ENCODE data around the gene KLLN. TPM values are rescaled to one million over a fixed set of nuclear protein-coding genes. Genes with fewer than 3 reads are reported as not detected.
A peak's percentile ranks its signal among the peaks of the same experiment; 100 is the strongest.
"Not testable (repeated sequence)": the region's sequence is repeated elsewhere in the genome, so short reads cannot be mapped to it uniquely, and the experiment has no call there.

The KLLN gene
- total and polyA plus RNA-seq, 2 donors, result 0.90 to 1.0 TPM

DNA sequence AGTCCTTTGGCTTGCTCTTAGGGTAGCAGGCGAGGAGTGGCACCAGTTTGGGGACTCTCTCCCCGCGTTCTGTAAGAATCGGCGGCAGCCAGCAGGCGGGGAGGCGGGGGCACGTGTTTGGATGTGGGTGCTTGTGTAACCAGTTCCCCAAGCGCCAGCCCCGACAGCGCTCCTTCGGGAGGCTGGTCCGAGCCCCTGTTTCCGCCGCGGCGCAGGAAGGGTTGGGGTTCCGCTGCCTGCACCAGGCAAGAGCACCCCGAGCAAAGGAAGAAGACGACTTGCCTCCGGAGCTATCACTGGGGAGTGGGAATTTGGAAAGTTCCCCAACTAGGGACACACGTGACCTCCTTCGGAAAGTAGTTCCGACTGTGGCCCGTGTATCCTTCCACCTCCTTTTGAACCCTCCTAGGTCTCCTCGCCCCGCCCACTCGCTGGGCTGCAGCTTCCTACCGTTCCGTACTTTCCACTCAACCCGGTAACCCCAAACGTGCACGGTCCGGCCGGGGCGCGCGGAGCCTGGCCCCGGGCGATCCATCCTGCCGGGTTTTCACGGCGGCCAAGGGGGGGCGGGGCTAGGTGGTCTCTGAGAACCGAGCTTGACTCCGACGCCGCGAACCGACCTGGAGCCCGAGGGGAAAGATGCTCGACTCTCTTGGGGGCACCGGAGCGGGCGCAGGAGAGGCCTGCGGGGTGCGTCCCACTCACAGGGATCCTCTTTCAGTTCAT, 1.2 kb downstream of the KLLN start:
- H3K9me3 ChIP-seq (ENCODE audit: control insufficient read depth in 2 of 2, insufficient read depth in 1 of 2, low read length in 1 of 2), result no peaks in the 10 kb centered on the region
- H3K4me3 ChIP-seq (ENCODE audit: low read length in 2 of 2), result peak overlapping the region; percentile 76 to 83
- peak overlapping the region; percentile 97 to 98 for H3K27ac ChIP-seq (ENCODE audit: low read depth in 1 of 2, low read length in 1 of 2)
- peak; percentile 95 to 99 (median 98) for DNase-seq (ENCODE audit: low read depth in 6 of 9, low spot score in 9 of 9)
- under 1% methylated on average over 57 of the region's 57 CpGs for WGBS
- no peaks in the 10 kb centered on the region for H3K36me3 ChIP-seq (ENCODE audit: control insufficient read depth in 2 of 2, insufficient read depth in 2 of 2, low read length in 1 of 2)
- peaks cover 7 to 18% of the 10 kb centered on the region in 2 donors for H3K4me1 ChIP-seq (ENCODE audit: control insufficient read depth in 2 of 2, insufficient read depth in 2 of 2, low read length in 2 of 2)
- no peaks in the 10 kb centered on the region for H3K27me3 ChIP-seq (ENCODE audit: control insufficient read depth in 2 of 2, insufficient read depth in 1 of 2, low read length in 1 of 2)

DNA sequence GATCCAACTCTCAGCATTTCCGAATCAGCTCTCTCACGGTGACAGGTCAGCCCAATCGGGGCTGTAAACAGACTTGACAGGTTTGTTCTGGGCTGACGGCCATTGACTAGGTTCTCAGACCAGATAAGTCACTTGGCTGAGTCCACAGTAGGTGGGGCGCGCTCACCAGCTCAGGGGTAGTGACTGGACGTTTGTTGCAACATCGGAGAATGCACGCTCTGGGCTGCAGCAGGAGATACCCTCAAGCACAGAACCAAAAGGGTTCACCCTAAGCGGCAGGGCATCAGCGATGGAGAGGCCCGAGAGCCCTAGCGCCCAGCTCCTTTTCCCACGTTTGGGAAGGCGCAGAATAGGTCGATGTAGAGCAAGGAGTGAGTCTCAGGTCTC, 1.8 kb downstream of the KLLN start:
- Histone ChIP-seq H3K9me3 (ENCODE audit: control insufficient read depth in 2 of 2, insufficient read depth in 1 of 2, low read length in 1 of 2) (no peaks in the 10 kb centered on the region), H3K27ac (ENCODE audit: low read depth in 1 of 2, low read length in 1 of 2) (peak overlapping the region; percentile 97 to 98), H3K4me3 (ENCODE audit: low read length in 2 of 2) (peak overlapping the region; percentile 76 to 83), H3K36me3 (ENCODE audit: control insufficient read depth in 2 of 2, insufficient read depth in 2 of 2, low read length in 1 of 2) (no peaks in the 10 kb centered on the region), H3K4me1 (ENCODE audit: control insufficient read depth in 2 of 2, insufficient read depth in 2 of 2, low read length in 2 of 2) (peaks cover 7 to 18% of the 10 kb centered on the region in 2 donors), H3K27me3 (ENCODE audit: control insufficient read depth in 2 of 2, insufficient read depth in 1 of 2, low read length in 1 of 2) (no peaks in the 10 kb centered on the region)
- 3% methylated on average over 16 of the region's 16 CpGs for WGBS
- DNase-seq (ENCODE audit: low read depth in 6 of 9, low spot score in 9 of 9), result peak in 4 of 9 donors; percentile 30 to 49 (median 40)

DNA sequence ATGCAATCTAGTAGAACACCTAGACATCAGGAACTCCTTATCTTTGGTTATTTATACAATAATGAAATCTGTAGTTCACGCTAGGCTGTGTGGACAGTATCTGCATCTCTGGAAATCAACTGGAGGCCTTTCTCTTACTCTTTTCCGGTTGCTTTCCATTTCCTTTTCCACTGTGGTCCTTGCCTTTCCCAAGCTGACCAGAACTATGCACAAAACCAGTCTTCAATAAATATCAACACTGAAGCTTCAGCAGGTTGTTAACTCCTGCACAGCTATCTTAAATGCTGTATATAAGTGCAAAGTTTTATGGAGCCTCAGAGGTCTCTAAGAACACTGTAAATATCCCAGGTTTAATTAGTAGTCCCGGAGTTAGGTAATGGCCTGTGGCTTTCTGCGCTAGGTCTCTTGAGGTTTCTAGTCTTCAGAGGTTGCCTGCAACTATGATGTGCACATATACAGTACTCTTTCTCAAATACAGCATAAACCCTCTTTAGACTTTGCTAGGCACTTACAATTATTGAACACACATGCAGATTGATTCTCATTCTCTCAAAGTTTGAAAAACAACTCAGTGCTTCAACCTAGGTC, 2.4 kb downstream of the KLLN start:
- no peaks in the 10 kb centered on the region for H3K36me3 ChIP-seq (ENCODE audit: control insufficient read depth in 2 of 2, insufficient read depth in 2 of 2, low read length in 1 of 2)
- H3K4me3 ChIP-seq (ENCODE audit: low read length in 2 of 2), result peak overlapping the region; percentile 76 to 83
- no peaks in the 10 kb centered on the region for H3K27me3 ChIP-seq (ENCODE audit: control insufficient read depth in 2 of 2, insufficient read depth in 1 of 2, low read length in 1 of 2)

DNA sequence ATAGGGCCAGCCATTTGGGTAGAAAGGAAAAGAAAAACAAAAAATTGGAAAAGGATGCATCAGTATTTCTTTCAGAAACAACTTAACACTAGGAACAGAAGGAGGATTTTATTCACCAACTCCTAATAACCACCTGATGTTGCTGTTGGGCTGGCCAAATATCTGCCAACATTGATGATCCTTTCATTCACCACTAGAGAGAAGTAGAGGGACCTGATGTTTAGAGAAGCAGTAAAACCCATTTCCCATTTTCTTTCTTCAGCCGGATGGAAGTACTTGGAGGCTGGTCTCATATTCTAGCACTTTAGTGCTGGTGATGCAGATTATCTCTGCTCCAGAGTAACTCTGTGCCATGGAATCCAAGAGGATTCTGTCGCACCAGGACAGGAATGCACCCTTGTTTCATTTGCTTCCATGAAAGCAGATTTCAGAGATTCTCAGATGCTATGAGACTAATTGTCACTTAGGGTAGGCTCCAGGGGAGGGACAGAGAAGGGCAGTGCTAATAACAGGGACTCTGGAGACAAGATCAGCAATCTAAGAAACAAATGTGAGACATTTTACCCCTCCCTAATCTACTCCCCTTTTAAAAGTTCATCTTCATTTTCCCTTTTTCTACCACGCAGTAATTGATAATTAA, 3.1 kb downstream of the KLLN start:
- no peak overlapping the region for H3K27ac ChIP-seq (ENCODE audit: low read depth in 1 of 2, low read length in 1 of 2)
- H3K4me1 ChIP-seq (ENCODE audit: control insufficient read depth in 2 of 2, insufficient read depth in 2 of 2, low read length in 2 of 2), result peaks cover 7 to 18% of the 10 kb centered on the region in 2 donors
- no peaks in the 10 kb centered on the region for H3K27me3 ChIP-seq (ENCODE audit: control insufficient read depth in 2 of 2, insufficient read depth in 1 of 2, low read length in 1 of 2)
- no peaks in the 10 kb centered on the region for H3K9me3 ChIP-seq (ENCODE audit: control insufficient read depth in 2 of 2, insufficient read depth in 1 of 2, low read length in 1 of 2)
- peak in 5 of 9 donors; percentile 35 to 76 (median 39) for DNase-seq (ENCODE audit: low read depth in 6 of 9, low spot score in 9 of 9)
- no peaks in the 10 kb centered on the region for H3K36me3 ChIP-seq (ENCODE audit: control insufficient read depth in 2 of 2, insufficient read depth in 2 of 2, low read length in 1 of 2)
- 53% methylated on average over 3 of the region's 3 CpGs for WGBS
- H3K4me3 ChIP-seq (ENCODE audit: low read length in 2 of 2), result no peak overlapping the region

More for the DNA sequence above, 2.4 kb downstream of the KLLN start:
- peak overlapping the region in 1 of 2 donors; percentile 97 for H3K27ac ChIP-seq (ENCODE audit: low read depth in 1 of 2, low read length in 1 of 2)
- no peaks in the 10 kb centered on the region for H3K9me3 ChIP-seq (ENCODE audit: control insufficient read depth in 2 of 2, insufficient read depth in 1 of 2, low read length in 1 of 2)
- peaks cover 7 to 18% of the 10 kb centered on the region in 2 donors for H3K4me1 ChIP-seq (ENCODE audit: control insufficient read depth in 2 of 2, insufficient read depth in 2 of 2, low read length in 2 of 2)
- 66% methylated on average over 4 of the region's 4 CpGs for WGBS
- peak in 2 of 9 donors; percentile 8 to 9 for DNase-seq (ENCODE audit: low read depth in 6 of 9, low spot score in 9 of 9)

DNA sequence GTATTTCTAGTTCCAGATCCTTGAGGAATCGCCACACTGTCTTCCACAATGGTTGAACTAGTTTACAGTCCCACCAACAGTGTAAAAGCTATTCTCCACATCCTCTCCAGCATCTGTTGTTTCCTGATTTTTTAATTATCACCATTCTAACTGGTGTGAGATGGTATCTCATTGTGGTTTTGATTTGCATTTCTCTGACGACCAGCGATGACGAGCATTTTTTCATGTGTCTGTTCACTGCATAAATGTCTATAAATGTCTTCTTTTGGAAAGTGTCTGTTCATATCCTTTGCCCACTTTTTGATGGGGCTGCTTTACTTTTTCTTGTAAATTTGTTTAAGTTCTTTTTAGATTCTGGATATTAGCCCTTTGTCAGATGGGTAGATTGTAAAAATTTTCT, 7.7 kb downstream of the KLLN start:
- H3K4me3 ChIP-seq (ENCODE audit: low read length in 2 of 2); H3K27me3 ChIP-seq (ENCODE audit: control insufficient read depth in 2 of 2, insufficient read depth in 1 of 2, low read length in 1 of 2); H3K9me3 ChIP-seq (ENCODE audit: control insufficient read depth in 2 of 2, insufficient read depth in 1 of 2, low read length in 1 of 2); DNase-seq (ENCODE audit: low read depth in 6 of 9, low spot score in 9 of 9); H3K36me3 ChIP-seq (ENCODE audit: control insufficient read depth in 2 of 2, insufficient read depth in 2 of 2, low read length in 1 of 2); H3K27ac ChIP-seq (ENCODE audit: low read depth in 1 of 2, low read length in 1 of 2): not testable (repeated sequence)
- 40% methylated on average over 4 of the region's 4 CpGs for WGBS
- H3K4me1 ChIP-seq (ENCODE audit: control insufficient read depth in 2 of 2, insufficient read depth in 2 of 2, low read length in 2 of 2), result peaks cover under 1 to 13% of the 10 kb centered on the region in 2 donors

DNA sequence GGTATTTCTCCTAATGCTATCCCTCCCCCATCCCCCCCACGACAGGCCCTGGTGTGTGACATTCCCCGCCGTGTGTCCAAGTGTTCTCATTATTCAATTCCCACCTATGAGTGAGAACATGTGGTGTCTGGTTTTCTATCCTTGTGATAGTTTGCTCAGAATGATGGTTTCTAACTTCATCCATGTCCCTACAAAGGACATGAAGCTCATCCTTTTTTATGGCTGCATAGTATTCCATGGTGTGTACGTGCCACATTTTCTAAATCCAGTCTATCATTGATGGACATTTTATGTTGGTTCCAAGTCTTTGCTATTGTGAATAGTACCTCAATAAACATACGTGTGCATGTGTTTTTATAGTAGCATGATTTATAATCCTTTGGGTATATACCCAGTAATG, 8.1 kb downstream of the KLLN start:
- DNase-seq (ENCODE audit: low read depth in 6 of 9, low spot score in 9 of 9); H3K36me3 ChIP-seq (ENCODE audit: control insufficient read depth in 2 of 2, insufficient read depth in 2 of 2, low read length in 1 of 2); H3K27ac ChIP-seq (ENCODE audit: low read depth in 1 of 2, low read length in 1 of 2); H3K4me3 ChIP-seq (ENCODE audit: low read length in 2 of 2); H3K9me3 ChIP-seq (ENCODE audit: control insufficient read depth in 2 of 2, insufficient read depth in 1 of 2, low read length in 1 of 2); H3K27me3 ChIP-seq (ENCODE audit: control insufficient read depth in 2 of 2, insufficient read depth in 1 of 2, low read length in 1 of 2): not testable (repeated sequence)
- 97% methylated on average over 5 of the region's 5 CpGs for WGBS
- peaks cover 0 to 14% of the 10 kb centered on the region in 2 donors for H3K4me1 ChIP-seq (ENCODE audit: control insufficient read depth in 2 of 2, insufficient read depth in 2 of 2, low read length in 2 of 2)

DNA sequence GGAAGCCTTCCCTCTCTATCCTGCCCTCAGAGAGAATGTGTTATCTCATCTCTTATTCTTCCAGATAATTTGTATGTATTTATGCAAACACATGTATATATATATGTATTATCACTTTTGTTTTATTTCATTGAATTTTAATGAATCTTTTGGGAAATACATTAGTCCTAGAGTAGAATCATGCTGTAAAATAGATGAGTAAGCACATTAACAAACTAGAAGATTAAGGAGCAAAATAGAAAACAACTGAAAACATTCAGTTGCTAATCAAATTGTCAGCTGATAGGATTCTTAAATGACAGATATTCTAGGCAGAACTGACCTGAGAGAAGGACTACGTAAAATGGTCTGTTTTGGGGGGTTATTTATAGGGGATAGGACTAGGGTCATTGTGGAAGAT, 11.2 kb downstream of the KLLN start:
- H3K27me3 ChIP-seq (ENCODE audit: control insufficient read depth in 2 of 2, insufficient read depth in 1 of 2, low read length in 1 of 2), result no peaks in the 10 kb centered on the region
- H3K36me3 ChIP-seq (ENCODE audit: control insufficient read depth in 2 of 2, insufficient read depth in 2 of 2, low read length in 1 of 2), result no peaks in the 10 kb centered on the region
- 94% methylated on average over 1 of the region's 1 CpG for WGBS
- DNase-seq (ENCODE audit: low read depth in 6 of 9, low spot score in 9 of 9), result no peak
- H3K9me3 ChIP-seq (ENCODE audit: control insufficient read depth in 2 of 2, insufficient read depth in 1 of 2, low read length in 1 of 2), result no peaks in the 10 kb centered on the region
- no peak overlapping the region for H3K27ac ChIP-seq (ENCODE audit: low read depth in 1 of 2, low read length in 1 of 2)
- no peak overlapping the region for H3K4me3 ChIP-seq (ENCODE audit: low read length in 2 of 2)
- H3K4me1 ChIP-seq (ENCODE audit: control insufficient read depth in 2 of 2, insufficient read depth in 2 of 2, low read length in 2 of 2), result peaks cover 0 to 13% of the 10 kb centered on the region in 2 donors

DNA sequence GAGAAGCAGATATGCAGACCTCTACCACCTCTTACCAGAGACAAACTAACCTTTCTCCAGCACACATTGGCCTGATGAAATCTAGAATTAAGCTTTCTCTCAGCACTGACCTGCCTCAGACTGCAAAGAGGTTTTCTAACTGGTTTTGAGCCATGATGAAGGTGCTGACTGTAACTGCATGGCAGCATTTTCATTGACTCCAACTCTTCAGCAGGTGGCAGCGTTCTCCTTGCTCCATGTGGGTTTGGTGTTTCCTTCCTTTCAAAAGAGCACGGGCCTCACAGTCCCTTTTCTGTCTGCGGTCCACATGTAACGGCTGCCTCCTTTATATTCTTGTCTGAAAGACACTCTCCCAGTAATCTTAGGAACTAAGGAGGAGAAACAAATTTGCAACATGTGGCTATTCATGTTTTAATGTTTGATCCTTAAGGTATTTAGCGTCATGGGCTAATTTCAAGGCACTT, 12.6 kb downstream of the KLLN start:
- peak in 8 of 9 donors; percentile 54 to 89 (median 70) for DNase-seq (ENCODE audit: low read depth in 6 of 9, low spot score in 9 of 9)
- no peaks in the 10 kb centered on the region for H3K9me3 ChIP-seq (ENCODE audit: control insufficient read depth in 2 of 2, insufficient read depth in 1 of 2, low read length in 1 of 2)
- no peak overlapping the region for H3K27ac ChIP-seq (ENCODE audit: low read depth in 1 of 2, low read length in 1 of 2)
- no peaks in the 10 kb centered on the region for H3K27me3 ChIP-seq (ENCODE audit: control insufficient read depth in 2 of 2, insufficient read depth in 1 of 2, low read length in 1 of 2)
- peaks cover 0 to 13% of the 10 kb centered on the region in 2 donors for H3K4me1 ChIP-seq (ENCODE audit: control insufficient read depth in 2 of 2, insufficient read depth in 2 of 2, low read length in 2 of 2)
- H3K4me3 ChIP-seq (ENCODE audit: low read length in 2 of 2), result no peak overlapping the region
- H3K36me3 ChIP-seq (ENCODE audit: control insufficient read depth in 2 of 2, insufficient read depth in 2 of 2, low read length in 1 of 2), result no peaks in the 10 kb centered on the region
- WGBS, result 10% methylated on average over 5 of the region's 5 CpGs

DNA sequence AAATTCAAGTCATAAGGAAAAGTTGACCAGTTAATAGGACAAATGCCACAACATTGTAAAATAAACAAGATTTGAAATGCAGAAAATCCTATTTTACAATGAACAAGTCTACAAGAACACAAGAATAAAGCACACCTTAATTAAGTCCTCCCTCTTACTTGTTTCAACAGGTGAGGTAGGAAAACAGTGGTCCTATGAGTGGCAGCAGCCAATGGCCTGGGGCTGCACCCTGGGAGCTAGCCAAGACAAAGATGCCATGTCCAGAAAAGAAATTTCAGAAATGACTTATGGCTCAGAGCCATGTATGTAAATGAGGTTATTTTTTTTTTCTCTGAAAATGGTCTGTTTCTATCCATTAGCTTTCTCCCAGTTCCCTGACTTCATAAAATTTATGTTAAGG, 14.3 kb downstream of the KLLN start:
- H3K4me3 ChIP-seq (ENCODE audit: low read length in 2 of 2), result no peak overlapping the region
- H3K27me3 ChIP-seq (ENCODE audit: control insufficient read depth in 2 of 2, insufficient read depth in 1 of 2, low read length in 1 of 2), result no peaks in the 10 kb centered on the region
- H3K36me3 ChIP-seq (ENCODE audit: control insufficient read depth in 2 of 2, insufficient read depth in 2 of 2, low read length in 1 of 2), result no peaks in the 10 kb centered on the region
- no peak overlapping the region for H3K27ac ChIP-seq (ENCODE audit: low read depth in 1 of 2, low read length in 1 of 2)
- H3K4me1 ChIP-seq (ENCODE audit: control insufficient read depth in 2 of 2, insufficient read depth in 2 of 2, low read length in 2 of 2), result peaks cover 0 to 11% of the 10 kb centered on the region in 2 donors
- no peaks in the 10 kb centered on the region for H3K9me3 ChIP-seq (ENCODE audit: control insufficient read depth in 2 of 2, insufficient read depth in 1 of 2, low read length in 1 of 2)
- no peak for DNase-seq (ENCODE audit: low read depth in 6 of 9, low spot score in 9 of 9)

Measured in thymus (tissue), 11 donors.